H1 (cell line): Measurements from ENCODE around the gene KLHL40. TPM values are rescaled to one million over a fixed set of nuclear protein-coding genes. Genes with fewer than 3 reads are reported as not detected.

Source experiments
- CTCF ChIA-PET: fragments of 300-600 bp; sonication (Branson Sonifier 250); formaldehyde crosslinking; loops from one replicate; lab custom pipeline; 2021; ENCODE audit not compliant: partially characterized antibody; lab: Charles Lee
- POLR2A ChIA-PET: fragments of 300-600 bp; sonication (Branson Sonifier 250); formaldehyde crosslinking; loops from one replicate; lab custom pipeline; 2021; ENCODE audit warnings: inconsistent platforms; ENCODE audit not compliant: partially characterized antibody; lab: Charles Lee
- DNase-seq, 2 experiments: peaks; one replicate each; pipeline versions ENCODE4 v3.0.0 to v3.0.0-alpha.2; 2010 to 2022; ENCODE audit warnings: low spot score in 2 of 2, low read depth in 1 of 2, mixed read lengths in 1 of 2
- FAIRE-seq: peaks from 2 replicates; lab custom pipeline; 2011; peaks lifted over from hg19 to GRCh38; lab: Jason Lieb, UNC
- H2AFZ ChIP-seq: 2 replicates; pipeline ENCODE4 v1.8.1; 2012; ENCODE audit warnings: low read length, inconsistent platforms
- H2AK5ac ChIP-seq: 2 replicates; pipeline ENCODE4 v1.6.1; 2013; ENCODE audit warnings: low read depth, low read length
- H2BK120ac ChIP-seq: replicated peaks from 2 replicates; pipeline ENCODE3; 2013; ENCODE audit warnings: low read depth, low read length, inconsistent platforms
- H2BK12ac ChIP-seq: 2 replicates; pipeline ENCODE4 v1.6.1; 2013; ENCODE audit warnings: low read depth, low read length
- H2BK15ac ChIP-seq: 2 replicates; pipeline ENCODE4 v1.6.1; 2013; ENCODE audit warnings: low read length
- H2BK20ac ChIP-seq: 2 replicates; pipeline ENCODE4 v1.6.1; 2013; ENCODE audit warnings: low read length
- H2BK5ac ChIP-seq: 2 replicates; pipeline ENCODE4 v1.6.1; 2013; ENCODE audit warnings: low read depth, low read length
- H3K14ac ChIP-seq: 2 replicates; pipeline ENCODE4 v1.6.1; 2013; ENCODE audit warnings: inconsistent platforms; ENCODE audit not compliant: insufficient read length
- H3K18ac ChIP-seq: 2 replicates; pipeline ENCODE4 v1.6.1; 2013; ENCODE audit warnings: low read length; ENCODE audit errors: extremely low read depth
- H3K23ac ChIP-seq: 2 replicates; pipeline ENCODE4 v1.6.1; 2013; ENCODE audit warnings: inconsistent platforms; ENCODE audit not compliant: insufficient read length
- H3K23me2 ChIP-seq: 2 replicates; pipeline ENCODE4 v1.6.1; 2013; ENCODE audit warnings: low read depth, low read length
- H3K27ac ChIP-seq: 2 replicates; pipeline ENCODE4 v1.6.1; 2011; ENCODE audit warnings: low read depth, low read length, inconsistent platforms
- H3K27me3 ChIP-seq, 4 experiments: replicated peaks in 1 of 4; 1 replicate in 1 of 4; 2 replicates in 3 of 4; pipeline versions ENCODE4 v1.6.1 to v1.8.1; 2011 to 2013; ENCODE audit warnings: low read length in 3 of 4, mild to moderate bottlenecking in 3 of 4, inconsistent platforms in 2 of 4, mixed read lengths in 2 of 4, moderate library complexity in 1 of 4; ENCODE audit not compliant: control insufficient read depth in 3 of 4, insufficient read depth in 3 of 4; ENCODE audit errors: extremely low read depth in 1 of 4
- H3K36me3 ChIP-seq, 4 experiments: 2 replicates each; pipeline versions ENCODE4 v1.6.1 to v1.8.1; 2011 to 2013; ENCODE audit warnings: mild to moderate bottlenecking in 4 of 4, low read length in 3 of 4, moderate library complexity in 2 of 4, control low read depth in 1 of 4, inconsistent platforms in 1 of 4; ENCODE audit not compliant: insufficient read depth in 4 of 4, control insufficient read depth in 2 of 4
- H3K4ac ChIP-seq: replicated peaks from 2 replicates; pipeline ENCODE3; 2013; ENCODE audit warnings: low read length, low read depth, mixed read lengths, inconsistent platforms; ENCODE audit not compliant: insufficient read length
- H3K4me1 ChIP-seq, 4 experiments: replicated peaks in 1 of 4; 1 replicate in 1 of 4; 2 replicates in 3 of 4; pipeline versions ENCODE4 v1.6.1 to v1.8.1; 2011 to 2013; ENCODE audit warnings: low read length in 3 of 4, inconsistent platforms in 2 of 4, mixed read lengths in 1 of 4; ENCODE audit not compliant: insufficient read depth in 4 of 4, control insufficient read depth in 3 of 4
- H3K4me2 ChIP-seq, 2 experiments: 2 replicates each; pipeline versions ENCODE4 v1.6.1 to v1.8.1; 2011 to 2013; ENCODE audit warnings: low read depth in 2 of 2, low read length in 2 of 2, control low read depth in 1 of 2, inconsistent platforms in 1 of 2, mild to moderate bottlenecking in 1 of 2; ENCODE audit not compliant: insufficient read depth in 1 of 2
- H3K4me3 ChIP-seq, 4 experiments: fragments of 200-600, 300-600 bp in 1 of 4; sonication (generic), shearing (Covaris generic), sonication (Bioruptor Twin) in 1 of 4; 2 replicates each; pipeline versions ENCODE4 v1.5.1 to v1.8.1; 2011 to 2016; ENCODE audit warnings: low read length in 4 of 4, low read depth in 3 of 4, control low read depth in 2 of 4, inconsistent platforms in 2 of 4, mild to moderate bottlenecking in 2 of 4, mixed read lengths in 1 of 4, moderate library complexity in 1 of 4; ENCODE audit not compliant: insufficient read depth in 2 of 4; ENCODE audit errors: extremely low read depth in 1 of 4
- H3K56ac ChIP-seq: replicated peaks from 2 replicates; pipeline ENCODE3; 2013; ENCODE audit warnings: low read depth, mild to moderate bottlenecking, mixed read lengths, low read length, inconsistent platforms; ENCODE audit not compliant: insufficient read length
- H3K79me1 ChIP-seq: 2 replicates; pipeline ENCODE4 v1.6.1; 2013; ENCODE audit warnings: low read depth, low read length, control low read depth
- H3K79me2 ChIP-seq, 2 experiments: 2 replicates each; pipeline versions ENCODE4 v1.6.1 to v1.8.1; 2012 to 2013; ENCODE audit warnings: low read length in 2 of 2, mild to moderate bottlenecking in 2 of 2, inconsistent platforms in 1 of 2; ENCODE audit not compliant: insufficient read depth in 2 of 2, control insufficient read depth in 1 of 2
- H3K9ac ChIP-seq, 4 experiments: replicated peaks in 1 of 4; 1 replicate in 1 of 4; 2 replicates in 3 of 4; pipeline versions ENCODE4 v1.6.1 to v1.8.1; 2011 to 2013; ENCODE audit warnings: low read depth in 3 of 4, low read length in 3 of 4, control low read depth in 2 of 4, mild to moderate bottlenecking in 2 of 4, moderate library complexity in 2 of 4, inconsistent platforms in 1 of 4; ENCODE audit errors: extremely low read depth in 1 of 4
- H3K9me3 ChIP-seq, 2 experiments: 2 replicates each; pipeline versions ENCODE4 v1.6.1 to v1.8.1; 2012 to 2013; ENCODE audit warnings: mild to moderate bottlenecking in 2 of 2, moderate library complexity in 2 of 2, control low read depth in 1 of 2, inconsistent platforms in 1 of 2, low read depth in 1 of 2, low read length in 1 of 2, mixed read lengths in 1 of 2; ENCODE audit not compliant: insufficient read depth in 2 of 2
- H4K20me1 ChIP-seq, 2 experiments: replicated peaks in 1 of 2; 2 replicates each; pipeline versions ENCODE3 to v1.8.1; 2011 to 2013; ENCODE audit warnings: inconsistent platforms in 2 of 2, low read length in 2 of 2, mild to moderate bottlenecking in 1 of 2; ENCODE audit not compliant: insufficient read depth in 2 of 2, control insufficient read depth in 1 of 2
- H4K5ac ChIP-seq: 2 replicates; pipeline ENCODE4 v1.6.1; 2013; ENCODE audit warnings: low read length, low read depth, mixed read lengths, inconsistent platforms; ENCODE audit not compliant: insufficient read length
- H4K8ac ChIP-seq: 2 replicates; pipeline ENCODE4 v1.8.0; 2013; ENCODE audit warnings: mild to moderate bottlenecking, moderate library complexity, low read length, inconsistent platforms; ENCODE audit not compliant: insufficient read depth; ENCODE audit errors: extremely low read depth
- H4K91ac ChIP-seq: replicated peaks from 2 replicates; pipeline ENCODE3; 2013; ENCODE audit warnings: low read length, mixed read lengths, inconsistent platforms; ENCODE audit not compliant: insufficient read length
- ATF2 ChIP-seq: IDR thresholded peaks from 2 replicates; pipeline ENCODE4 v1.6.1; 2012; ENCODE audit warnings: low read length, inconsistent platforms
- ATF3 ChIP-seq: IDR thresholded peaks from 2 replicates; pipeline ENCODE4 v1.6.1; 2011; ENCODE audit warnings: low read depth, mild to moderate bottlenecking, low read length; ENCODE audit not compliant: insufficient read depth
- SRF ChIP-seq: IDR thresholded peaks from 2 replicates; pipeline ENCODE4 v1.6.1; 2011; ENCODE audit warnings: mild to moderate bottlenecking, low read depth, low read length, moderate library complexity
- WGBS, 2 experiments: shearing (Covaris generic) in 1 of 2; methylation state at CpG; one replicate each; pipeline versions ENCODE4 v1.1.6 to v1.1.7; 2013 to 2015; ENCODE audit warnings: low lambda C conversion rate in 2 of 2, mixed read lengths in 2 of 2, inconsistent platforms in 1 of 2, low coverage in 1 of 2, missing lambda C conversion rate in 1 of 2; ENCODE audit not compliant: insufficient replicate concordance in 2 of 2, insufficient coverage in 1 of 2, insufficient read length in 1 of 2; ENCODE audit errors: extremely low coverage in 1 of 2, missing lambda C conversion rate in 1 of 2; 5-methylcytosine and 5-hydroxymethylcytosine counted together
- polyA plus RNA-seq, 7 experiments: library from polyadenylated mRNA; depleted of rRNA in 3 of 7; stranded (reverse) in 5 of 7; unstranded in 2 of 7; fragments of >200 nt in 5 of 7; fragments of 200-250 nt in 2 of 7; gene quantifications; 1 replicate in 5 of 7; 2 replicates in 1 of 7; 4 replicates in 1 of 7; pipeline versions ENCODE4 v1.2.1 to v1.2.3, GENCODE V29; 2011 to 2013; ENCODE audit warnings: missing spikeins in 2 of 7, mixed read lengths in 2 of 7
- total RNA-seq: library from RNA; stranded (reverse); fragmentation: NEBNext Ultra II Directional; extraction: Animal tissue kit (Norgen Biotek cat#: 25700); gene quantifications from 2 replicates; pipeline ENCODE4 v1.2.1, GENCODE V29; 2021

The KLHL40 gene
- total and polyA plus RNA-seq, 2 of the 8 experiments (the other 6 are each of a cell fraction or from before 2014, with no cell fraction given) = 0.02 TPM; not detected in 1

GRCh38 chr3:42702066-42702951 is 17.0 kb downstream of the KLHL40 start, which contains the start of gene HHATL:
TSS of gene HHATL (minus strand) at chr3:42702798. CDS start at chr3:42700826, 1,972 bp downstream.
- Histone ChIP-seq H3K18ac (no peak within 1 kb of the TSS; the same call in 1 of the 2 replicates), H3K36me3 (no peaks in the 10 kb centered on the region), H4K5ac (no peak within 1 kb of the TSS), H3K9me3 (no peaks in the 10 kb centered on the region), H3K4ac (no peak within 1 kb of the TSS), H3K27me3 (no peaks in the 10 kb centered on the region; a peak in 1 of 7 replicates), H3K56ac (no peak within 1 kb of the TSS), H3K27ac (no peak within 1 kb of the TSS), H2BK12ac (0 out of 2 replicates have a peak within 1 kb of the TSS, but pooled peaks have one; percentile 5), H2BK120ac (no peak within 1 kb of the TSS)
- WGBS, 2 experiments = 92% methylated on average over 17 of the region's 21 CpGs; no CpG with 5 or more reads in 1 of the 2 experiments
- peak in 1 of 2 experiments; percentile 45 for DNase-seq
- TF ChIP-seq ATF2 (no peak), SRF (no peak), ATF3 (no peak)
- TF ChIP-seq, all 59 proteins: peak for 0
- no peak within 1 kb of the TSS for H3K23ac ChIP-seq
- H2BK5ac ChIP-seq = no peak within 1 kb of the TSS
- H3K79me2 ChIP-seq = no peaks in the 10 kb centered on the region
- peaks cover 0 to 2% of the 10 kb centered on the region in 2 experiments for H4K20me1 ChIP-seq
- ChIA-PET CTCF (interaction anchor here (0.7 to 4.4 kb wide), 10 partner anchors 10 to 60 kb away, joined by 3 to 27 read pairs (median 6); no protein-coding TSS in a partner anchor), POLR2A (interaction anchor here (0.6 to 3.0 kb wide), 2 partner anchors 11 to 52 kb away, joined by 6 to 9 read pairs; no protein-coding TSS in a partner anchor)
- no peaks in the 10 kb centered on the region for H3K79me1 ChIP-seq
- 0 out of 2 replicates have a peak within 1 kb of the TSS, but pooled peaks have one; percentile 16 for H2BK15ac ChIP-seq
- H2BK20ac ChIP-seq = no peak within 1 kb of the TSS
- H3K23me2 ChIP-seq = peaks cover 2% of the 10 kb centered on the region; the same call in 1 of the 2 replicates
- H3K14ac ChIP-seq = no peak within 1 kb of the TSS
- no peak within 1 kb of the TSS for H4K91ac ChIP-seq
- H3K4me1 ChIP-seq = peaks cover 0 to 12% (median 0%) of the 10 kb centered on the region in 4 experiments; a peak in 3 of 7 replicates
- no peak within 1 kb of the TSS for H2AFZ ChIP-seq
- FAIRE-seq = no peak
- no peak within 1 kb of the TSS for H3K9ac ChIP-seq
- no peak within 1 kb of the TSS for H3K4me3 ChIP-seq
- peak within 1 kb of the TSS; percentile 4; the same call in 1 of the 2 replicates for H4K8ac ChIP-seq
- no peak within 1 kb of the TSS for H3K4me2 ChIP-seq
- H2AK5ac ChIP-seq = no peak within 1 kb of the TSS
